HT-29 (cell line): ENCODE results near the gene IMMP1L. TPM values are rescaled to one million over a fixed set of nuclear protein-coding genes. Genes with fewer than 3 reads are reported as not detected.

Experiments used
- DNase-seq: peaks from one replicate; pipeline ENCODE4 v3.0.0-alpha.2; 2015; ENCODE audit warnings: low spot score
- total RNA-seq: library from RNA; depleted of rRNA; stranded (reverse); fragments of >200 nt; shearing (Covaris generic); gene quantifications from 2 replicates; pipeline ENCODE4 v1.2.3, GENCODE V29; 2014

IMMP1L gene
- total RNA-seq, 1 experiment from 2014 or later = 26.2 TPM

DNA sequence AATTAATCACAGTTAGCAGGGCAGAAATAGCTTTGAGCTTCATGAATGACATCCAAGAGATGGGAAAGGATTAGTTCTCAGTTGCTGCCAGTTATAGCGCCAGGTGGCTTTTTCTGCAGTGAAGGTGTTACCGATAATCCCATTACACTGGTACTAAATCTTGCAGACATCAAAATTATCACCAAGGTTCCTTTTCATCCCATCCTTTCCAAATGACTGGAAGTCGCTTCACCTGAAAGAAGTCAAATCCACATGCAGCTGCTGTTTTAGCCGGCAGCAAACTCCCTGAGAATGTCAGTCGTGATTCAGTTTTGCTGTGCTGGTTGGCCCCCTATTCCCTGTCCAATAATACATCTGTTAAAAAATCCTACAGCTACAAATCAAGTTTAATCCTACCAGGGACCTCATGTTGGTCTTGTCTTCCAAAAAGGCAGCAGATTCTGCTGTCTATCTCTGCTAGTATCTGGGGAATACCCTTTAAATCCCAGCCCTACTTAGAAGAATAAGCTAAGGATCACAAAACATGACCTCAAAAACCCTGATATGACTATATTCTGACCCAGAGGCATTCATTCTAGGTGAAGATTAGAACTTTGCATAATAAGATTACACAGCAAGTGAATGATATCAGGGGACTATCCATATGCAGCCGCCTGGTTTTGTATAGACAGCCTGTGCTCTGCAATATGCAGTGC, 31.7 kb downstream of the IMMP1L start:
- DNase-seq = no peak

DNA sequence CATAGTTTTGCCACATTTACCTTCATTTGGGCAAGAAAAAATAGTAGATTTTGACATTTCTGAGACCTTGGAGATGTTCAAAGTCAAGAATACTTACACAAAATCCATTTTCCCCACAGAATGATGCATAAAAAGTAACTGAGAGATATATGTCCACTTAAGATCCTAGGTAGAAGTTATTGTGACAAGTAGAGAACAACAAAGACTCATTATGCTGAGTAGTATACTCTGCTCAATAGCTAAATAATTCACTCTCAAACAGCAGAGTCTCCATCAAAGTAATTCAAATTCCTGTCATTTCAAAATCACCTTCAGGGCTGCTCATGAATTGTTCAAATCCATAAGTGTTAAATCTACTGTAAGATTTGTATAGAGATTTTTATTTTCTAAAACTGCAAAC, 35.3 kb downstream of the IMMP1L start:
- no peak for DNase-seq

DNA sequence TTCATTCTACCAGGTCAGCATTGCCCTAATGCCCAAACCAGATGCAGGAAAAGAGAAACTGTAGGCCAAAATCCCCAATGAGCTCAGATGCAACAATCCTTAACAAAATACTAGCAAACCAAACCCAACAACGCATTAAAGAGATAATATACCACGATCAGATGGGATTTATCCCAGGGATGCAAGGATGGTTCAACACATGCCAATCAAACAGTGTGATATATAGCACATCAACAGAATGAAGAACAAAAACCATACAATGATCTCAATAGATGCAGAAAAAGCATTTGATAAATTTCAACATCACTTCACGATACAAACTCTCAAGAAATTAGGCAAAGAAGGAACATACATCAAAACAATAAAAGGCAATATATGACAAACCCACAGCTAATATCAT, 45.0 kb downstream of the IMMP1L start:
- no peak for DNase-seq

DNA sequence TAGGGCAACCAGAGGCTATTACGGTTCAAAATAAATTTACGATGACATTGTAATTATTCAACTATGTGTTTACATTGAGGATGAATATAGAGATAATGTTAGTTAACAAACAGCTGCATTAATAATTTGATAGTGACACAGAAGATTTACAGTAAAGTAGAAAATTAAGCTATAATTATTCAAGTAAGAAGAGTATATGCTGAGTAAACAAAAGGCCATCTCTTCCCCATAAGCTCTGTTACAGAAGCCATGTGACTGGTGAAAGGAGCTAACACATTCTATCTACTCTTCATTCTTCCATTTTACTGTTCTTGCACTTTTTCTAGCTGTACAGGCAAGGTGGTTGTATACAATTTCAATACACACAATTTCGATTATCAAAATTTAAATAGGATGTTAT, 54.2 kb downstream of the IMMP1L start:
- no peak for DNase-seq

DNA sequence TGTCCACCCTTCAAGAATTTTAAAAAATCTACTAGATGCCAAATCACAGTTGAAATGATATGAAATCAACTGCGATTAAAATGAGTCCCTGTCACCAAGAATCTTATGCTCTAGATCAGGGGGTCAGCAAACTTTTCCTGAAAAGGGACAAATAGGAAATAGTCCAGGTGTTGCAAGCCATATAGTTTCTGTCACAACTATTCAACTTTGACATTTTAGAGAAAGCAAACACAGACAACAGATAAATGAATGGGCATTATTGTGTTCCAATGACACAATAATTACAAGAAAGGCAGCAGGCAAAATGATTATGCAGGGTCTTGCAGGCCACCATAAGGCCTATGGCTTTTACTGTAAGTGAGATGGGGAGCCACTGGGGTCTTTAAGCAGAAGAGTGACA, 58.6 kb downstream of the IMMP1L start:
- no peak for DNase-seq

DNA sequence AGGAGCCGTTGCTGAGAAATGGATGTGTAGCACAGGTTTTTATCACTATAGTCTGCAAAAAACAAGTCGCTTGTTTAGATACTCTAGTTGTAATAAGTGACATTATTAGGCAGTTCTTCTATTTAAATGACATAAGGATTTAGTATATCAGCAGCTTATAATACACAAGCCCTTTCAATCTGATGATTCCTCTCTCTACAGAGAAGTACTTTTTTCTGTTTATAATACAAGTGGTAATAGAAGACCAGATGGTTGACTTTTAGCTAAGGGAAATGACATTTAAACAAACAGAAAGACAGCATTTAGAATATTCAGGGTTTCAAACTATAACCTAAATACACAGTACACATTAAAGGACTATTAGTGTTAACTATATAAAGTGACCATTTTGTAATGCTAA, 60.4 kb downstream of the IMMP1L start:
- DNase-seq = no peak

DNA sequence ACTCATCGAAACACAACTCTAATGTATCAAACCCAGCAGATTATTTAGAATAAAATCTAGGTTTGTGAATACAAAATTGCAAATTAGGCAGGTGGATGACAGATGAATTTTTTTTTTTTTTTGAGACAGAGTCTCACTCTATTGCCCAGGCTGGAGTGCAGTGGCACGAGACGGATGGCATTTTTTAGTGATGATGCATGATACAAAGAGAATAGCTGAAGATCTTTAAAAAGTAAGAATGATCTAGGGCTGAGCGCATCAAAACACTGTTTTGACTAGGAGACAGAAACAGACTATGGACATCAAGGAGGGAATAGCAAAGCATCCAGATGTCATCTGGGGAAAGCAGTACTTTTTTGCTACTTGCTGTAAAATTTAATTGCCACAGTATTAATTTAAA, 63.8 kb downstream of the IMMP1L start:
- no peak for DNase-seq

DNA sequence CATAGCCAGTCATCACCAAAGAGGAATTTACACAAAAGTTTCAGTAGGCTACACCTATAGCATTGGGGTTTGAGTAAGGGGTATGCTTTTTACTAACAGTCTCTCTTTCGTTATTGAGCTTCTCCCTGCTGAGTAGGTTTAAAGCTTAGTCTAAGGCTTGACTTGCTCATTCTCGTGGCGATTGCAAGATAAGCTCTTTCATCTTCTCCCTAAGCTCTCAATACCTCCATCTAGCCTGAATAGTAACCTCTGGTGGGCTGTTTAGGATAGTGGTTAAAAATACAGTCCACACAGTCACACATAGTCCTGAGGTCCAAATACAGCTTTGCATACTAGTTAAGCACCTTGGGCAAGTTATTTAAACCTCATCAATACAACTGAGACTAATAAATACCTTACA, 65.6 kb downstream of the IMMP1L start:
- no peak for DNase-seq

DNA sequence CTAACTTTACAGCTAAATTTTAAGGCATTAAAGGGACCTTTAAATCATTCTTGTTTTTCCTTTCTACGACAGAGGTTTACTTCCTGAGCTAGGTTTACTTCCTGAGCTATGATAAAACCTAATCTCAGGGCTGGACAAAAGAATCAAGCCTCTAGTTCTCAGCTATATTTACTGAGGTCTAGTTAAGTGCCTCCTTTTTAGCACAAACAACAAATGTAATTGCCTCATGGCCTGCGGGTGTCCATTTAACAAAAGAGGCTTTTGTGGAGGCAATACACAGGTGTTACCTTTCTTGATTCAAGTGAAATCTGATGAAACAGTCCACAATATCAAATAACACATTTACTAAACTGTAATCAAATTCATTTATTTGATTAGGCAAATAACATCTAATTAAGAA, 67.3 kb downstream of the IMMP1L start:
- no peak for DNase-seq

DNA sequence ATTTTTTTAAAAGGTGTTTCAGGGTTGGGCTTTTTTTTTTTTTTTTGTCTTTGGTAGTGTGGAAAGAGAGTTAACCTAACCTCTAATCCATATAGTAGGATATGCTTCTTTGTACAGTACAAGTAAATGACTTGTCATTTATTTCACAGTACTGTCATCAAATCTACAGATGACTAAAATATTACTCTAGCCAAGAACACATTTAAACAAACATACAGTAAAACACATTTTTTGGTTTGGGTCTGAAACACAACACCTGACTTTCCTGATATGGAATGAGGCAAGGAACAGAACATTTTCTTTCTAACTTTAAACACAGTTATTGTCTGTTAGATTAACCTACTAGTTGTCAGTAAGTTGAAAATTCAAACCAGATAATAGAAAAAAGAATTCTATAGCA, 68.1 kb downstream of the IMMP1L start:
- no peak for DNase-seq

DNA sequence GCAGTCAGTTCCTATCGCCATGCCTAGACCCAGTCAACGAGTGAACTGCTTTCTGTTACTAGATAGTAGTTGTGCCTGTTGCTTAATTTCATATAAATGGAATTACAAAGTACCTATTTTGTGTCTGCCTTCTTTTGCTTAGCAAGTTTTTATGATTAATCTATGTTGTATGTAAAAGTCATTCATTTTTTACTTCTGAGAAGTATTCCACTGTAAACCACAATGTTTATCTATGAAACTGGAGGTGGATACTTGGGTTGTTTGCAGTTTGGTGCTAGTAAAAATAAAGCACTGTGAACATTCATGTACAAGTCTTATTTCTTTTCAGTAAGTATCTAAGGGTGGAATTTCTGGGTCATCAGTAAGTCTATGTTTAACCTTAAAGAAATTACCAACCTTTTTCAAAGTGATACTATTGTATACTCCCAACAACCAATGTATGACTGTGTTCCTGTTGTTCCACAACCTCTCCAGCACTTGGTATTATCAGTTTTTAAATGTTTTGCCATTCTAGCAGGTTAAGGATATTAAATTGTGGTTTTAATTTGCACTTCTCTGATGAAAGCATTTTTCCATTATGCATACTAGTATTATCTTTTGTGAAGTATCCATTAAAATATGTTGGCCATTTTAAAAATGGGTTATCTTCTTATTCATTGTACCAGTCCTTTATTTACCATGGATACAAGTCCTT, 71.5 kb downstream of the IMMP1L start:
- no peak for DNase-seq

DNA sequence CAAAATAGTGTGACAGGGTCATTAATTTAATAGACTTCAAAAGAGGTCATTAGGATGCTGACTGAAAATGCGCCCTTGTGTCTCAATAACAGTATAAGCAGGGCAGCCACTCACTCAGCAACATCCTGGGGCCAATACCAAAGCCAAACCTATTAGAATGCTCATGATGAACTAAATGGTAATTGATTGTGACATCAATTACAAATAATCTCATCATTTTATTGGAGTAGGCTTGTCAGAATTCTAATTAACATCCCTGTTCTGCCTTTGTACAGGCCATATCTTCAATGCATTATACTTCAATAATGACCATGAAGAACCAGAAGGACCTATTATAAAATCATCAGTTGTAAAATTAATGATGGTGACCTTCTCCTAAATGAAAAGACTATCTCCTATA, 75.6 kb downstream of the IMMP1L start:
- DNase-seq = no peak

DNA sequence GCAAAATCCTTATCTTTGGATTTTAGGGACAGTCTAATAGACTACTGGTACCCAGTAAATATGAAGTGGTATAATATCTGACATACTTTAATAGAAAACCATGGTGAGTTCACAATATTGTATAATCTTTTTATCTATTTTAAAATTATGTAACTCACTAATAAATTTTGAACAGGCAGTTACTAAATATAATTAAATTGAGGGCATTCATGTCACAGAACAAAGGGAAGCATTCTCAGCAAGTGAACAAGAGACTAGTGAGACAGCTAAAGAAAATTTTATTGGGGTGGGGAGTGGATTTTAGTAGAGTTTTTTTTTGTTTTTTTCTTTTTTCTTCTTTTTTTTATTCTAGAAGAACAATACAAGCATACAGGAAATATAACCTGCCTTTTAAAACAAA, 84.8 kb downstream of the IMMP1L start:
- no peak for DNase-seq

DNA sequence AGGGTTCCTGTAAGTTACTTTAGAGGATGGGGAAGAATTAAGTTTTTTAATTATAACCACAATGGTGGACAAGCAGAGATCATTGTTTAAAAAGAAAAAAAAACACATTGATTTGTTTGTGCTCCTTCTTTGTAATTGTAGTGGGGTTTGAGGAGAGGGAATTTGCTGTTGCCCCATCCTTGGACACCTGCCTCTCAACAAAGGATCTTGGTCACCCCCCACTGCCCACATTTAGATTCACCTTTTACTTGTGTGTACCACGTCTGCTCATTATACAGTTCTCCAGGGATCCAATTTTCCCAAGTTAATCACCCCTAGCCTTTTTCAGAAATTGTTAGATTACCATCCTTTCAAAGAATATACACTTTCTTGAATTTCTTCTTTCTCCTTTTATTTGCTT, 86.7 kb downstream of the IMMP1L start:
- no peak for DNase-seq

DNA sequence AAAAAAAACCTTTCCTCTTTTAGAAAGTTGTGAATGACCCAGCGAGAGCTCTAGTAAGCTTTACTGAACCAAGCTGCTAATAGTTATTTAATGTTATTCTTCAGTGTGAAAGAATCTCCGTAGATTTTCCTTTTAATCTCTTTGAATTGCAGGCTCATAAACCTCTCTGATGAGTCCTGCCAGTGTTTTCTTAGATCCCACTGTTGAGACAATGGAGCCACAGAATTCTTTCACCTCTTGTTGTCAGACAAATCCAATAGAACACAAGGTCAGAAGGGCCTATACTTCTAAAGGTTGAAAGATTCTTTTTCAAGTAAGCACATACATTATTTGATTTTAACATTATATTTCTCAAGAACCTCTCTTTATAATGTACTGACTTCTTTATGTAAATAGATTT, 87.6 kb downstream of the IMMP1L start:
- no peak for DNase-seq

DNA sequence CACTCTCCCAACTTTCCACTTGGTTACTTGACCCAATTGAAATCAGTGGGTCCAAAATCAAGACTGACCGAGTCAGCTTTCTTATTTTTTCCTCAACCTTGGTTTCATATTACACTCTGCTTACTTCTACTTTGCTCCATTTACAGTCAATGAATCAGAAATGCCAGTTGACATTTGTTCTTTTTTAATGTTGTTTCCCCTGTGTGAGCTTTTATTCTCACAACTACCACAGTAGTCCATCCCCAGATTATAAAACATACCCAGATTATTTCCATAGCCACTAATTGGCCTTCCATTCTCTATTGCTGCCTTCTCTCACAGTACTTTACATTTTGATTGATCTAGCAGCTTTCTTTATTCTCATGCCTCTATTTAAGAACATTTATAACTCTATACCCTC, 89.8 kb downstream of the IMMP1L start:
- no peak for DNase-seq

DNA sequence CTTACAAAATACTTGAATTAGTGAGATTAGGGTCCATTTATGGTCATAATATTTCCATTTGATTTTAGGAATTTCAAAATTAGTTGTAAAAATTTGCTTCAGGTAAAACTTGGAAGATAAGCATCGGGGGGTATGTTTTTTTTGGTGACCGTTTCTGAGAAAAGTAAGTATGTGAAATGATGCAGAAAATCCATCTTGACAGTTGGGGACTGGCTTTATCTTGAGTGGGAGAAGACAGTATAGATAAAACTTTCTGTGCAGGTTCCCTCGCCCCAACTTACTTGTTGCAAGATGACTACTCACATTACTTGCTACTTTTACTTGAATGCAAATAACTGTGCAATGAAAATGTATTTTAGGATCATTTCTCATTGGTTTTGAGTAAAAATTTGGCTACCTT, 90.3 kb downstream of the IMMP1L start:
- DNase-seq = no peak

DNA sequence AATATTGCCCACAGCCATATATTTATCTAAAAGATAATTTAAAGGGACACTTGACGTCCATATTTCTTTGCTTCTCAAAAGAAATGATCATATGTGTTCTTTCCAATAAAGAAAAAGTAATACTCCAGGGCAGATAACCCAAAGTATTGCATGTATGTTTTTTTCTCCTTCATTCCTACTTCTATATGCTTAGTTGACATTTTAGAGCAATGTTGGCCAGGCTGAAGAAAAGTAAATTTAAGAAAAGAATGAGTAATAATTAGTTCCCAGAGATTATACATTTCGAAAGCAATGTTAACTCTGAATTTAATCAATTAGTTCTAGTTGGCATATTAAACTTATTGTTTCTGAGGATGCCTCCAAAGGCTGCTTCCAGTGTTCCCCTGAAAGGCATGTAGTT, 91.6 kb downstream of the IMMP1L start:
- DNase-seq = no peak

DNA sequence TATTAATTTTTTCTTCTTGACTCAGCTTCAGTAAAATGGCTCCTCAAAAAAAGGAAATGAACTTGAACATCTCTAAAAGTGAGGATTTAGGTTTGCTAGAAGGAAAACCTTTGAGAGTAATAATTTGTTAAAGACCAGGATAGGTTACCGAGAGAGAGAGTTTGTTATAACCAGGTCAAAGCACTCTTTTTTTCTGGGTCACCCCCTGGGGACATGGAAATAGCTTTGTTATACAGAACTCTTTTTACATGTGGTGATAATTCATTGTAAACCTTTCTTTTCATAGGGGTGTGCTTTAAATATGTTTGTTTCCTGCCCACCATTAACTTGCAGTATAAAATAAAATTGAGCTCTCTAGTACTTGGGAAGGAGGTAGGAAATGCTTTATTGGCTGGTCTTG, 92.1 kb downstream of the IMMP1L start:
- DNase-seq = no peak

DNA sequence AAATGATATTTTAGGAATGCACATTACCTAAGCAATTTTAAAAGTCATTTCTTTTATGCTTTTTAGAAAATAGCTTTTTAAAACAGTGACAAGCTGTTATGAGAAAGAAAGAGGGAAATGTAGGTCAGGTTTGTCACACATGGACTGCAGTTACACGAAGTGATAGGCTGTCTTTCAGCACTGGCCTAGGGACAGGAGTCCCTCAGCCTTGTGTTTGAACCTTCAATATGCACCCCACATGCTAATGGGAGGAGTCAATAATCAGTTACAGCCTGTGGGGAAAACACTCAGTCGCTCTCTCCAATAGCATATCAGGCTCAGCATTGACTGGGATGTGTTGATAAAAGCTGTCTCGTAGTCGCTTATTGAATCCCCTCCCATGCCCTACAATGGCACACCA, 94.0 kb downstream of the IMMP1L start:
- DNase-seq = no peak

DNA sequence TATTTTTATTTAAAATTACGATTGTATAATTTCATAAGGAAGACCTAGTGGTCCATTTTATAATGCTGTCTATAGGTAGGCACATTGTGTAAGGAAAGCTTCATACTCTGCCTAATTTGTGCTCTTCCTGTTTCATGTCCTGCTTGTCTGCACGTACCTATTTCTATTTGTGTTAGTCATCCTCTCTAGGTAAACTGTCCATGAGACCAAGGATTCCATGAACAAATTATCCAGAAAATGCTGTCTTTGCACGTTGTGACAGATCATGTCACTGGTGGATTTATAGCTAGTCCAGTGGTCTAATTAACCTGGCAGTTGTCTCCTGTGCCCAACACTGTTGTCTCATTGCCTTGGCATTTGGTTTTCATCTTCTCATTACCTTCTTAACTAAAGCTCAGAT, 95.1 kb downstream of the IMMP1L start:
- no peak for DNase-seq

DNA sequence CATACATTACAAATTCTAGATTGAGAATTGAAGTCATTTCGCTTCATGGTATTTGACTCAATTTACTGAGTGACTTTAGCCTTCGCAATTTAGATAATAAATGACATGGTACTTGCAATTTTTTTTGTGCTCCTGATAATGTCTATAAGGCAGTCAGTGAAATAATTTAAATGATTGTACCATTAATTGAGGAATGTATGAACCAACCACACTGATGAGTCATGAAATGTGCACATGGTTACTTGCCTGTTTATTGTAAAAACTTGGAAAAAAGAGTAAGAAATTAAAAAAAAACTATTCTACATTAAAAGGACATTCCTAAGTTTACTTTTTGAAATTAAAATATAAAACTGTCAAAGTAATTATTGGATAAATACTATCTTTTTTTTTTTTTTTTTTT, 96.5 kb downstream of the IMMP1L start:
- no peak for DNase-seq

DNA sequence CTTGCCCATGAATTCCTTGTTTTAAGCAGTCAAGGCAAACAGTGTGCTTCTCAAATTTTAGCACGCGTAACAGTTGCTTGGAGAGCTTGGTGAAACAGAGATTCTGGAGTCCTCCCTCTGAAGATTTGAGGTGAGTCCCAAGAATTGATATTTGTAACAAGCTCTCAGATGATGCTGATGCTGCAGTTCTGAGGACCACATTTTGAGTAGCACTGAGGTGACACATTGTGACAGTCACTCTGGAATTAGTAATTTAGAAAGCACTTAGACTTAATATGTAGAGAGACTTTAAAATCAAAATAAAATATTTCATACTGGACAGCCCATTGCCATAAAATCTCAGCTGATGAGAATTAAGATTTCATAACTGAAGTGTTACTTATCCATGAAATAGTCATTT, 101.2 kb downstream of the IMMP1L start:
- DNase-seq = no peak

DNA sequence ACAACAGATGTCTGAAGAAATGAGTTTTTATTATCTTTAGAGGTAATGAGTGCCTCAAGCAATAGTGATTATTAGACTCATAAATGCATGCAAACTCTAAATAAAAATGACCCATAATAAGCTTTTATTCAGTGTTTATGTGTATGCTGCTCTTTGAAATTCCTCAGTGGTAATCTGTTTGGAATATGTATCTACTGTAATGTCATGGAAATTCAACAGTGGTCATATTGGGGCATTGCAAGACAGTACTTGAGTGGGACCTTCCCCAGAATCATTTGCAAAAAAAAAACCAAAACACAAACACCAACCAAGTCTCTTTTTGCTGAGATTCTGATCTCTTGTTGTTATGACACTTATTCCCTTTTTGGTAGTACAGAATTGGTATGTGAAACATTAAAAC, 104.8 kb downstream of the IMMP1L start:
- no peak for DNase-seq
